Stimulated activated CD4-positive, alpha-beta T cell treated with anti-CD3 and anti-CD28 coated beads, Interleukin-4, amount 100 ng/mL, for 1 hour (primary cell): ENCODE data around the gene CD200.

Source experiments
- DNase-seq: peaks from one replicate; pipeline ENCODE4 v3.0.0-alpha.2; 2020

The CD200 gene, protein sequence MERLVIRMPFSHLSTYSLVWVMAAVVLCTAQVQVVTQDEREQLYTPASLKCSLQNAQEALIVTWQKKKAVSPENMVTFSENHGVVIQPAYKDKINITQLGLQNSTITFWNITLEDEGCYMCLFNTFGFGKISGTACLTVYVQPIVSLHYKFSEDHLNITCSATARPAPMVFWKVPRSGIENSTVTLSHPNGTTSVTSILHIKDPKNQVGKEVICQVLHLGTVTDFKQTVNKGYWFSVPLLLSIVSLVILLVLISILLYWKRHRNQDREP

GRCh38 chr3:112333002-112333380 is at the start of gene CD200:
Gene CD200 (plus strand): TSS chr3:112333156. CDS start chr3:112333213, 57 bp downstream.
- DNase-seq = peak; percentile 63

- no peak for DNase-seq
Measured at GRCh38 chr3:112289011-112289410, 43.9 kb upstream of the CD200 start.

DNA sequence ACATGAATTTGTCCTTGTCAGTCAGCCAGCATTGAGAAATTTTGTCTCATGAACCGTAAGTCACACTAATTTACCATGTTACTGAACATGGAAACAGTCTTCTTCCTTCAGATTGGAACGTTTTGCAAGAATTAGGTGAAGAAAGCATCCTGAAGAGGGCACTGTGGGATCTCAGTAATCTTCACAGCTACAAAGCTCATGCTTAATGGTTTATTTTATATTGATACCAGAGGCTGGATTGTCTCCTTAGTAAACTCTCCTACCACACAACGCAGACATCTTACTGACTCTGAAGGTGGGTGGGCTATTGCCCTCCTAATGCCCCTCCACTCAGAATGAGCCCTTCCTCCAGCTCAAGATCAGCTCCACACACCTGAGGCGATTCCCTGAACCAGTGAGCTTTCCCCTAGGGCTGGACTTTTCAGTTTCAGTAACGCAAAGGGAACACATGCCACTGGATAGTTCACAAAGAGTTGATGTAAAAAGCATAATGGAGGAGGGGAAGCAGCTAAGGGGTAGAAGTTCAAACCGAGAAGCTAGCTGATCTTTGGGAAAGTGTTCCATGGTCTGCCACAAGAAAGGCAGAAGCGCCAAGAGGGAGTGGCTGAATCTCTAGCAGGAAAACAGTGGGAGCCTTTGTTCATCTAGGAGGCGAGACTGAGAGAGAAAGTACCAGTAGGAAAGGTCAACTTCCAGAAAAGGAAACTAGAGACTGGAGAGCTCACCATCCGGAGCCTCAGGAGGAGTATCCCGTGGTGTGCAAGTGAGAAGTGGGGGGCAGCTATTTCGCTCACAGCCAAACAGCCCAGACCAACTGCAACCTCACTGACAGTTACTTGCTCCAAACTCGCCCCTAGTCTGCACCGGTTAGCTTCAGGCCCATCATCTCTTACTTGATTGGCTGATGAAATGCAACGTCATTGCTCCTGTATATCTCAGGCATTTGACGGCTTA is 39.3 kb upstream of the CD200 start, which contains the start of gene SLC9C1:
Gene SLC9C1 (minus strand): TSS at position 849 of the 954 bp plus-strand sequence. CDS start 7,425 bp downstream, outside the sequence.
- no peak for DNase-seq

DNA sequence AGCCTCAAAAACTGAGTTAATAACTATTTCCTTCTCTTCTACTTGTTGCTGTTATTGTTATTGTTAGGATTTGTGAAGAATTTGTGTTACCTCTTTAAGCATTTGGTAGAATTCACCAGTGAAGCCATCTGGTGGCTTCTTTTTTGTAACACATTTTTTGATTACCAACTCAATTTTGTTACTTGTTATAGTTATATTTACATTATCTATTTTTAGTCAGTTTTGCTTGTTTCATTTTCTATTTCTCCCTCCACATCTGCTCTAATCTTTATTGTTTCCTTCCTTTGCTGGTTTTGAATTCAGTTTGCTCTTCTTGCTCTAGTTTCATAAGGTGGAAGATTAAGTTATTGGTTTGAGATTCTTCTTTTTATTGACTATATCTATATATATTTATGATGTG is 35.2 kb upstream of the CD200 start:
- no peak for DNase-seq

GRCh38 chr3:112298781-112299180 is 34.2 kb upstream of the CD200 start:
- no peak for DNase-seq

GRCh38 chr3:112302150-112302830 is 30.7 kb upstream of the CD200 start:
- DNase-seq = no peak

DNA sequence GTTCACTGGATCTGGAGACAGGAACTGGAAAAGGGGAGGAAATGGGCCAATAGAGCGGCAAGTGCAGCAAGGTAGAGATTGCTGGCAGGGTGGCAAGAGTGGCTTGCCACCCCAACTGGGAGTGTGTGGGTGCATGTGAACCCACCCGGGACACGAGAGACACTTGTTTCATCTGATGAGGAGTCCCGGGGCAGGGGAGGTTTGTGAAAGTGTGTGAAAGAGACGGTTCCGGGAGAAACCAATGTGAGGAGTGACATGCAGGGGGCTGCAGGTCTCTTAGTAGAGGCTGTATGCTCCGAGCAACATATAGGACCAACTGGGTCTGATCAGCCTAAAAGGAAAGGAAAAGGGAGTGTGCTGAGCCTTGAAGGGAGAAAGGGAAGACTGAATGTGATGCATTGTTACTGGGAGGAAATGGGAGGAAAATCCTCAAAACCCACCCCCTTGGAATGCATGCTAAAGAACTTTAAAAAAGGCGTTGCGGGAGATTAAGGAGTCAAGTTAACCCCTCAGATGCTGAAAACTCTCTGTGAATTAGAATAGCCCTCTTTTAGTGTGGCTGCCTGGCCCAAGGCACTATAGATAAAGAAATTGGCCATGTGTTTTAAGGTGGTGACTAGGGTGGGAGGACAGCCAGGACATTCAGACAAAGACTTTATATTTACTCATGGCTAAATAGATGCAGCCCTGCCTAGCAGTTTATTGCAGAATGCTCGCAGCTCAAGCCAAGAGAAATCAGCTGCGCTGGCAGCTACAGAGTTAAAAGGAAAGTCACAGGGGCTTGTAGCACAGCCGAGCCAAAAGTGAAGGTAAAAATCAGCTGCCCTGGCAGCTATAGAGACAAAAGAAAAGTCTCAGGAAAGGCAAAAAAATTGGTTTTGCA is 29.8 kb upstream of the CD200 start:
- DNase-seq = no peak

DNA sequence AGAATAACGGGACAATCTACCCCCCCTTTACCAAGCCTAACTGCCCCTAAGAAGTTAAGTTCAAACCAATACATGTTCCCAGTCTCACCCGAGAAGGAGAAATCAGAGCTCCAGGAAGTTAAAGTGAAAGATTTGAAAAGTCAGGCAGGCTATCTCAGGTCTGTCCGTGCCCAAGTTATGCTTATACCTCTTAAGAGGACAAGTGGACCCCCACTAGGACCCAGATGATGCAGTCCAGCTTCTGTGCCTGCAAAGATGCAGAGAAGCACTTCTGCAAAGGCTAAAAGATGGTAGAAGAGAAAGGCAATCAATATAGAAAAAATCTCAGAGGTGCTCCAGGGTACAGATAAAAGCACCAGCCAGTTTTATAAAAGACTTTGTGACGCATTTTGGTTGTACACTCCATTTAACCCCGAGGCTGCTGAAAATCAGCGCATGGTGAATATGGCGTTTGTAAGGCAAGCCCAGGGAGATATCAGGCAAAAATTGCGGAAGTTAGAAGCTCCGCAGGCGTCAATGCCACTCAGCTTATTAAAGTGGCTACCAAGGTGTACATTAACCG is 29.1 kb upstream of the CD200 start:
- no peak for DNase-seq

GRCh38 chr3:112304611-112305010 is 28.3 kb upstream of the CD200 start:
- no peak for DNase-seq

DNA sequence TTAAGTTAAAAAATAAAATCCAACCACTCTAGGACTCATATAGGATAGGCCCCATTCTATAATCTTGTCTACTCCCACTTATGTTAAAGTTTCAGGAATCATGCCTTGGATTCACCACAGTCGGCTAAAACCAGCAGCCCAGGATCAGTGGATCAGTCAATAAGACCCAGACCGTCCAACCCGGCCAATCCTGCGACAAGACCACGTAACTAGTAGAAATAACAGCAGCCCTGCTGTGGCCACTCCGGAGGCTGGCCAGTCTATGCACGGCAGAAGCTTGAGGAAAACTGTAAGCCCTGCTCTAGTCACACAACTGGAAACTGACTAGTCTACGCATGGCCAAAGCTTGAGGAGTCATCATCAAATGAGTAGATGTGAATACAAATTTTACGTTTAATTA is 26.1 kb upstream of the CD200 start:
- DNase-seq = no peak

DNA sequence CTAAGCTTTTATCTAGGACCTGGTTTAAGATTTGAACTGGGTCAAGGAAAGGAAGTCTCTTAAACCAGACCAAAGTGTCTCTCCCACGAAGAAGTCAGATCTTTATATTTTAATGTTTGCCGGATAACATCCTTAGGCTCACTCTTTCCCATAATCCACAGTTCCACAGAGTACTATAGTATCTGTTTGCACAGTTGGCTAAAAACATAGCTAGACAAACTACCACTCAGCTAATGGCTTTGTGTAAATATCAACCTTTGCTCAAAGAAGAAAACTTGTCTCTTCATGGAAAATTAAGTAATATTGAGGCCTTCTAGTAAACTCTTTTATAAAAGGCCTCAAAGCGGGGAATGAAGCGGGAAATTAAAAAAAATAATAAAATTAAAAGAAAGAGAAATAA is 25.4 kb upstream of the CD200 start:
- no peak for DNase-seq

DNA sequence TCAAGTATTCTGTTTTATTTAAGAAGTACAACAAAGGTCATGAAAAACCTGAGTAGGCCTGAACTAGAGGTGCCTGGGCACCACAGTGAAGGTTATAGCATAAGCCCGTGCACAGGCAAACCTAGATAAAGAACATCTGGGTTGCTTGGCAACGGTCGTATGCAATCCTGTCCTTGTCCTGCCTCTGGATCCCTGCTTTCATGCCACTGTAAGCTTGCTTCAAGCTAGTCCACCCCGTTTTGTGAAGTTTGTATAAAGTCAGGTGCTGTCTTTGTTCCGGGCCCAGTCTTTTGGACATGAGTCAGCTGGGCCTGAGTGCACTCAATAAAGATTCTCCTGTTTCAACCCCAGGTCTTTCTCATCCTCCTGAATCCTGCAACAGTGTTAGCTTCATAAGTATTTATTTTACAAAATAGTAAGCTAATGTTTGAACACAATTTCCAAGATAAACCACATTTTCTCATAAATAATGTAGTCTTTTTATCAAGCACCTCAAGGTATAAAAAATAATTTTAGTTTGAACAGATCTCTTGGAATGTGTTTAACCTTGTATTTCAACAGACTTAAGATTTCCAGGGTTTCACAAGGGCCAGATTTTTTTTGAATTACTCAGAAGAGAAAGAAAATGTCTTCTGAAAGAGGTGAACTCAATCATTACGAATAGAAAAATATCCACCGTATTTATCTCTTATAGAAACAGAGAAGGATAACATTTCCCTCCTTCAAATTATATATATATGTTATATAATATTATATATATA is 24.6 kb upstream of the CD200 start:
- no peak for DNase-seq

DNA sequence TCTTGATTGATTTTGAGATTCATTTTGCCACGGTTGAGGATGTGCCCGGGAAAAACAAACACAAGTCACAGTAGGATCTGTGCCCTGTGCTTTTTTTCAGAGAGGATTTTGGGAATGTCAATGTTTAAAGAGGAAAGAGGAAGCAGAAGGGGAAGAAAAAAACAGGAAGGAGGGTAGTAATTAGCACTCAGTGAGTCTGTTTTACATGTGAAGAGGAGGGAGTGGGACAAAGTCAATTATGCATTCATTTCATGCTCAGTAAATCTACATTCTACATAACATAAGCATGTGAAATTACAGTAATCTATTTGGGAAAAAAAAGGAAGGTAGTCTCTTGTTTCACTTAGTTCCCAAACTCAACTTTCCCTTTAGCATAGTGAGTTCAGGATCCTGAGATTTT is 18.3 kb upstream of the CD200 start:
- DNase-seq = no peak

DNA sequence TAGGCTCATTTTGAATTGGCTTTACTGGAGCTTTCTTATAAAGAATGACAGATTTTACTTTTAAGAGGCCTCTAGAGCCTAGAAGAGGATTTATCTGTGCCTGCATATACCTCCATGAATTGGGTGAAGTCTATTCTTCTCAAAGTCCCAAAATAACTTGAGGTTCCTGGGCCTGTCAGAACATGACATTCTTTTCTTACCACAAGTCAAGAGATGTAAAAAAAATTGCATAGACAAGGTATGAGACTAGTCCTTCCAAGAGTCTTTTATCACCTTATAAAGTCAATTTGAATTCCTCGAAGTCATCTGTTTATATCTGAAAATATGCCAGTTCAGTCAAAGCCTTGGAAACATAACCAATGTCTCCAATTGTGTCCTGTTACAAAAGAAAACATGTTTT is 17.2 kb upstream of the CD200 start:
- no peak for DNase-seq

GRCh38 chr3:112319516-112320276 is 13.3 kb upstream of the CD200 start:
- DNase-seq = no peak

DNA sequence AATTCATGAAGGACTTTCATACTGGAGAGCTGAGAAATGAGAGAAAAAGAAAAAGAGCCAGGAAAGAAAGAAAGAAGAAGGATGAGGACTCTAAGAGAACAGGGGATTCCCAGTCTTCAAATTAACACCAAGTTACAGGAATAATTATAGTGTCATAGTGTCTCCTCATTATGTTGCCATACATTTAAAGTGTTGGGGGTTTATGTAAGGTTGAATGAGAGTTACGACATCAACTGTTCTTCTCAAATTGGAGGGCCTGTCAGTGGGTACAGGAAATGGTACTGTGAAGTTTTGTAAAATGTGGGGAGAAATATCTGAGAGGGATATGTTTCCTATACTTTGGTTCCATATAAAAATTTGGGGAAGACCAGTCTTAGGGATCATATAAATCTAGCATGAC is 12.3 kb upstream of the CD200 start:
- DNase-seq = no peak

DNA sequence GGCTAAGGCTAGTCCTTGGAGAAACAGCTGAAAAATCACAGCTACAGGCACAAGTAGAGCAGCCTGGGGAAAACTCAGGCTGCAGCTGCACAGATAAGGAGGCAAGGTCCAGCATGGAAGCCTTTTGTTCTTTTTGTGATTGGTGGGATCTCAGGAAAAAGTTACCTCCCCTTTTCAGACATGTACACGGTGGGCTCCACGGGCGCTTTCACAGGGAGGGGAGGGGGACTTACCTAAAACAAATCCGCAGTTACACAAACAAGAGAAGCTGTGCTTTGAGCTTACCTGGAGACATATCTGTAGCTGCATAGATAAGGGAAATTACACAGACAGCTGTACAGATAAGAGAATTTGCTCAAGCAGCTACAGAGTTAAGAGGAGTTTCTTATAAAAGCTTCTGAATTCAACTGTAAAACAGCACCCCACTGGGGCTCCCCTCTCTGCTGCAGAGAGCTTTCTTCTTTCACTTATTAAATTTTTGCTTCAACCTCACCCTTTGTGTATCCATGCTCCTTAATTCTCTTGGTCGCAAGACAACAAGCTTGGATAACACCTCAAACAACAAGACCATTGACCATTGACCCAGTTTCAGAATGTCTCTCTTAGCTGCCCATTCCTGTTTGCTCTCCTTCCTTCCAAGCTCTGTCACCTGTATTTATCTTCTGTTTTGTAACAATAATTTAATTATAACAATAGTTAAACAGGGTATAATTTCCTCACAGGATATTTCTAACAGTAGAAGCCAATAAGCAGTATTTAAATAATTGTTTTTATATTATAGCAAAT is 10.9 kb upstream of the CD200 start:
- no peak for DNase-seq

- DNase-seq = no peak
Measured at GRCh38 chr3:112327371-112327951, 5.5 kb upstream of the CD200 start.

DNA sequence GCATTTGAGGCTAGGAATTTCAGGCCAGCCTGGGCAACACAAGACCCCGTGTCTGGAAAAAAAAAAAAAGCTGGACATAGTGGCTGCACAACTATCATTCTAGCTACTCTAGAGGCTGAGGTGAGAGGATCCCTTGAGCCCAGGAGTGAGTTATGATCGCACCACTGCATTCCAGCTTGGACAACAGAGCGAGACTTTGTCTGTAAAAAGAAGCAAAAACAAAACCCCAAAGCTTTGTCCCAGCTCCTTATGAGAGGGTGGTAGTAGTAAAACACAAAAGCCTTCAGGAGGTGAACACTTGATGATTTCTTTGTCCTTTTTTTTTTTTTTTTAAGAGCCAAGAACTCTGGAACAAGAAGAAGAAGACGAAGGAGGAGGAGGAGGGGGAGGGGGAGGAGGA is 1.1 kb upstream of the CD200 start:
- no peak for DNase-seq
